Measurements from ENCODE around the gene NPM3.

- TF ChIP-seq CTCF (conservative IDR thresholded peaks at IDR 0.05) (no peak), ZFX (IDR thresholded peaks at IDR 0.05) (no peak)
Observed at GRCh38 chr10:101744267-101744666, 39.0 kb downstream of the NPM3 start.
